Glutamatergic neuron (in vitro differentiated cells): Measurements from ENCODE around the gene ENG. TPM values are rescaled to one million over a fixed set of nuclear protein-coding genes. Genes with fewer than 3 reads are reported as not detected.
"Not testable (repeated sequence)": the region's sequence is repeated elsewhere in the genome, so short reads cannot be mapped to it uniquely, and the experiment has no call there.

Experiments
- DNase-seq: peaks from one replicate; pipeline ENCODE4 v3.0.0; 2022
- H3K27ac Mint-ChIP-seq: one replicate; pipeline ENCODE4 v1.8.0; 2020; ENCODE audit warnings: mild to moderate bottlenecking, mixed read lengths, inconsistent platforms; ENCODE audit not compliant: unreplicated experiment
- H3K27me3 Mint-ChIP-seq: one replicate; pipeline ENCODE4 v1.8.0; 2020; ENCODE audit warnings: mild to moderate bottlenecking, moderate library complexity, mixed read lengths, inconsistent platforms; ENCODE audit not compliant: unreplicated experiment
- H3K36me3 Mint-ChIP-seq: one replicate; pipeline ENCODE4 v1.8.0; 2020; ENCODE audit warnings: mild to moderate bottlenecking, mixed read lengths, inconsistent platforms; ENCODE audit not compliant: unreplicated experiment
- H3K4me1 Mint-ChIP-seq: one replicate; pipeline ENCODE4 v1.8.0; 2020; ENCODE audit warnings: mild to moderate bottlenecking, low read depth, mixed read lengths, inconsistent platforms; ENCODE audit not compliant: unreplicated experiment
- H3K4me3 Mint-ChIP-seq: one replicate; pipeline ENCODE4 v1.8.0; 2020; ENCODE audit warnings: mild to moderate bottlenecking, mixed read lengths, inconsistent platforms; ENCODE audit not compliant: unreplicated experiment
- H3K9me3 Mint-ChIP-seq: one replicate; pipeline ENCODE4 v1.8.0; 2020; ENCODE audit warnings: mild to moderate bottlenecking, moderate library complexity, mixed read lengths, inconsistent platforms; ENCODE audit not compliant: unreplicated experiment
- total RNA-seq: library from RNA; stranded (reverse); fragmentation: NEBNext Ultra II Directional; extraction: Animal tissue kit (Norgen Biotek cat#: 25700); gene quantifications from one replicate; pipeline ENCODE4 v1.2.1, GENCODE V29; 2021; ENCODE audit not compliant: unreplicated experiment
- TF ChIP-seq, protein P1 (sequence below): fragments of 200-600 bp; sonication (generic); IDR thresholded peaks from one replicate; pipeline ENCODE4 v1.5.0; 2021; ENCODE audit not compliant: partially characterized antibody, unreplicated experiment

ENG gene
- total RNA-seq, 1 donor from 2014 or later, result not detected

- Mint-ChIP-seq H3K27ac (no peak overlapping the region), H3K27me3 (peaks cover 2% of the 10 kb centered on the region), H3K9me3 (peaks cover 2% of the 10 kb centered on the region), H3K4me1 (peaks cover 2% of the 10 kb centered on the region), H3K4me3 (no peak overlapping the region), H3K36me3 (no peaks in the 10 kb centered on the region)
- TF ChIP-seq, protein P1, sequence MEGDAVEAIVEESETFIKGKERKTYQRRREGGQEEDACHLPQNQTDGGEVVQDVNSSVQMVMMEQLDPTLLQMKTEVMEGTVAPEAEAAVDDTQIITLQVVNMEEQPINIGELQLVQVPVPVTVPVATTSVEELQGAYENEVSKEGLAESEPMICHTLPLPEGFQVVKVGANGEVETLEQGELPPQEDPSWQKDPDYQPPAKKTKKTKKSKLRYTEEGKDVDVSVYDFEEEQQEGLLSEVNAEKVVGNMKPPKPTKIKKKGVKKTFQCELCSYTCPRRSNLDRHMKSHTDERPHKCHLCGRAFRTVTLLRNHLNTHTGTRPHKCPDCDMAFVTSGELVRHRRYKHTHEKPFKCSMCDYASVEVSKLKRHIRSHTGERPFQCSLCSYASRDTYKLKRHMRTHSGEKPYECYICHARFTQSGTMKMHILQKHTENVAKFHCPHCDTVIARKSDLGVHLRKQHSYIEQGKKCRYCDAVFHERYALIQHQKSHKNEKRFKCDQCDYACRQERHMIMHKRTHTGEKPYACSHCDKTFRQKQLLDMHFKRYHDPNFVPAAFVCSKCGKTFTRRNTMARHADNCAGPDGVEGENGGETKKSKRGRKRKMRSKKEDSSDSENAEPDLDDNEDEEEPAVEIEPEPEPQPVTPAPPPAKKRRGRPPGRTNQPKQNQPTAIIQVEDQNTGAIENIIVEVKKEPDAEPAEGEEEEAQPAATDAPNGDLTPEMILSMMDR, result no peak
- no peak for DNase-seq
These were observed 13.2 kb downstream of the ENG start for GRCh38 chr9:127841087-127841835.

DNA sequence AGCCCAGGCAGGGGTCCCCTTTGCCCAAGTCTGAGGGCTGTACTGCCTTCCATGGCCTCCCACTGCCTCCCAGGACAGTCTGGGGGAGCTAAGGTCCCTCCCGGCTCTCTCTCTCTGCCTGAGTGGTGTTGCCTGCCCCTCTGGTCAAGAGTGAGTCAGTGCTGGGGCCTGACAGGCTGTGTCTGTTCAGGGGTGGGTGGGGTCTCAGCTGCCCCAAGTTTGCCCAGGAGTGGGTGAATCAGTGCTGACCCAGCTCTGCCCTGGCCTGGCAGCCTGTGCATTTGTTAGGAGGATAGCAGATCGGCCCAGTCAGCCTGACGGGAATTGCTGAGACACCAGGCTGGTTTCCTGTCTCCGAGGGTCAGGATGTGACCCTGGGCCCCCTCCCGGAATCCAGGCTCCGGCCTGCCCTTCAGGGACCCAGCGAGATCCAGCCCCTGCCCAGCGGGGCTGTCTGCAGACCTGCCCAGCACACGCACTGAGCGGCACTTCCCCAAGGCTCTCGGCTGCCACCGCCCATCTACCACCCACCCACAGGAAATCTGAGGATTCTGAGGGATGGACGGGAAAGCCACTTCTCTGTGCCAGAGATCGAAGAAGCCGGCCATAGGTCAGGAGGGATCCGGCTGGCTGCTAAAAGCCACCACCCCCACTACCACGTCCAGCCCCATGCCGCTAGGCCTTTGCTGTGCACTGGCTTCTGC lies 15.9 kb downstream of the ENG start:
- H3K27ac Mint-ChIP-seq, result no peak overlapping the region

GRCh38 chr9:127837346-127837745 lies 17.1 kb downstream of the ENG start:
- TF ChIP-seq, protein P1, result no peak
- no peak overlapping the region for H3K4me3 Mint-ChIP-seq
- DNase-seq, result no peak
- peaks cover 2% of the 10 kb centered on the region for H3K27me3 Mint-ChIP-seq
- no peaks in the 10 kb centered on the region for H3K36me3 Mint-ChIP-seq
- H3K27ac Mint-ChIP-seq, result no peak overlapping the region
- peaks cover 2% of the 10 kb centered on the region for H3K4me1 Mint-ChIP-seq
- peaks cover 2% of the 10 kb centered on the region for H3K9me3 Mint-ChIP-seq

More for the DNA sequence above, 15.9 kb downstream of the ENG start:
- peaks cover 2% of the 10 kb centered on the region for H3K4me1 Mint-ChIP-seq
- H3K36me3 Mint-ChIP-seq, result no peaks in the 10 kb centered on the region
- DNase-seq, result no peak
- H3K27me3 Mint-ChIP-seq, result peaks cover 2% of the 10 kb centered on the region
- TF ChIP-seq, protein P1, result no peak
- no peak overlapping the region for H3K4me3 Mint-ChIP-seq
- H3K9me3 Mint-ChIP-seq, result peaks cover 2% of the 10 kb centered on the region

GRCh38 chr9:127836561-127836960 lies 17.9 kb downstream of the ENG start:
- not testable (repeated sequence) for DNase-seq, H3K4me1 Mint-ChIP-seq, H3K4me3 Mint-ChIP-seq, H3K27me3 Mint-ChIP-seq, H3K9me3 Mint-ChIP-seq, H3K36me3 Mint-ChIP-seq, H3K27ac Mint-ChIP-seq

- H3K4me3 Mint-ChIP-seq, result no peak overlapping the region
- peaks cover 2% of the 10 kb centered on the region for H3K27me3 Mint-ChIP-seq
- peaks cover 2% of the 10 kb centered on the region for H3K9me3 Mint-ChIP-seq
- TF ChIP-seq, protein P1, result no peak
- H3K4me1 Mint-ChIP-seq, result peaks cover 2% of the 10 kb centered on the region
- DNase-seq, result no peak
- H3K36me3 Mint-ChIP-seq, result no peaks in the 10 kb centered on the region
- no peak overlapping the region for H3K27ac Mint-ChIP-seq
These were observed 18.4 kb downstream of the ENG start for GRCh38 chr9:127835991-127836516.
